SU-DHL-6 (cell line): ENCODE measurements around the gene HOXA1.

ENCODE experiments used
- H2AFZ ChIP-seq: fragments of 200-600 bp; sonication (generic); 2 replicates; pipeline ENCODE4 v1.6.1; 2014; ENCODE audit warnings: low read depth, mild to moderate bottlenecking, moderate library complexity, mixed read lengths, antibody characterized with exemption, low read length; ENCODE audit not compliant: severe bottlenecking
- H3F3A ChIP-seq: fragments of 200-600 bp; shearing (Covaris generic); 2 replicates; pipeline ENCODE4 v1.6.0; 2016; ENCODE audit warnings: antibody characterized with exemption, mild to moderate bottlenecking; ENCODE audit not compliant: insufficient read depth
- H3K27ac ChIP-seq: fragments of 200-600 bp; sonication (generic); 2 replicates; pipeline ENCODE4 v1.5.1; 2016; ENCODE audit warnings: low read depth, mild to moderate bottlenecking, low read length, moderate library complexity, mixed read lengths
- H3K27me3 ChIP-seq: fragments of 200-600 bp; sonication (generic), shearing (Covaris generic); 2 replicates; pipeline ENCODE4 v1.6.0; 2014; ENCODE audit warnings: mild to moderate bottlenecking, low read length
- H3K36me3 ChIP-seq: fragments of 200-600 bp; sonication (generic); 2 replicates; pipeline ENCODE4 v1.6.1; 2014; ENCODE audit warnings: mild to moderate bottlenecking, low read length, mixed read lengths
- H3K4me2 ChIP-seq: fragments of 300-600, 200-600 bp; shearing (Covaris generic), sonication (generic); 2 replicates; pipeline ENCODE4 v1.6.0; 2014; ENCODE audit warnings: low read length, low read depth, mild to moderate bottlenecking; ENCODE audit not compliant: poor library complexity, severe bottlenecking
- H3K4me3 ChIP-seq: fragments of 200-600 bp; sonication (generic); 2 replicates; pipeline ENCODE4 v1.5.1; 2014; ENCODE audit warnings: antibody characterized with exemption, low read length, mild to moderate bottlenecking, mixed read lengths; ENCODE audit not compliant: insufficient read depth, poor library complexity, severe bottlenecking
- H3K79me2 ChIP-seq: fragments of 200-600 bp; sonication (generic); 2 replicates; pipeline ENCODE4 v1.6.1; 2014; ENCODE audit warnings: mild to moderate bottlenecking, low read length, moderate library complexity; ENCODE audit not compliant: insufficient read depth
- H3K9ac ChIP-seq: fragments of 200-600 bp; sonication (generic); 2 replicates; pipeline ENCODE4 v1.7.0; 2014; ENCODE audit warnings: mild to moderate bottlenecking, low read length
- H3K9me2 ChIP-seq: fragments of 200-600 bp; sonication (generic); replicated peaks from 2 replicates; pipeline ENCODE4 v1.6.1; 2014; ENCODE audit warnings: low read length; ENCODE audit not compliant: insufficient read depth
- H3K9me3 ChIP-seq: fragments of 200-600 bp; sonication (generic); 2 replicates; pipeline ENCODE4 v1.6.1; 2014; ENCODE audit warnings: low read length, mixed read lengths; ENCODE audit not compliant: insufficient read depth
- H4K20me1 ChIP-seq: fragments of 200-600 bp; sonication (generic); 2 replicates; pipeline ENCODE4 v1.6.1; 2014; ENCODE audit warnings: low read depth, mild to moderate bottlenecking, antibody characterized with exemption, low read length, moderate library complexity, mixed read lengths
- EZH2phosphoT487 ChIP-seq: fragments of 200-600 bp; sonication (generic), shearing (Covaris generic); conservative IDR thresholded peaks from 2 replicates; pipeline ENCODE4 v1.6.1; 2018; ENCODE audit warnings: mild to moderate bottlenecking, antibody characterized with exemption, low read length, moderate library complexity, mixed read lengths
- TF ChIP-seq, protein P1 (sequence below): fragments of 200-600 bp; sonication (generic); IDR thresholded peaks from one replicate; pipeline ENCODE4 v1.5.1; 2017; ENCODE audit warnings: antibody characterized with exemption, mild to moderate bottlenecking, low read length, moderate library complexity; ENCODE audit not compliant: insufficient read depth, poor library complexity, severe bottlenecking

HOXA1 gene

DNA sequence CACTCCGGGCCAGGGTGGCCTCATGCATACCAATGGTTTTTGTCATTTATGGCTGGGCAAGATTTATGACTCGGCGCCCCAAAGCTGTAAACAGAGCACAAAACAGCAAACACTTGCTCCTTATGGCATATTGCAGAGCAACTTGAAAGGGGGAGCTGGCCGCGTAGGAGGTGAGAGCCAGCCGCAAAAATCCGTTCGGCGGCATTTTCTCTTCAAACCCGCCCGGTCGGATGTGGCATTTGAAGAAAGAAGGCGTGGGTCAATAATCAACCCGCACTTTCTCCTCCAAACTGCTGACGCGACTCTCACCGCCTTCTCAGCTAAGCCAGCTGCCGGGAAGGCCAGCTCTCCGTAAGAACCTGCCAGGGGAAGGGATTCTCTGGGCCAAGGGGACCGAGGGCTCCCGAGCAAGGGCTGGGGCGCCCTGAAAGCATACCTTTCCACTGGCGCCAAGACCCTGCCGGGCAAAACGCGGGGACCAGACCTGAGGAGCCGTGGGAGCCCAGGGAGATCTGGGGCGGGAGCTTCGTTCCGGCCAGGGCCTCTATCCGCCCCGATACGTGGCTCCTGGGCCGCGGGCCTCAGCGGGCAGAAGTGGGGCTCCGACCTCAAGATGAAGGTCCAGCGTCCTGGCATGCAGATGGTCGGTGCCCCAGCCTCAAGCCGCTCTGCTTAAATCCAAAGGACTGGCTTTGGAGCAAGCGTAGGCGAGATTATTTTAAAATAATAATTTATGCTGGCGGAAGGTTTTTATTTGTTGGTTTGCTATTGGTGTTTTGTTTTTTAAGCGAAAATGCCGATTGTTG is 19.6 kb upstream of the HOXA1 start:
- Histone ChIP-seq H4K20me1 (no peaks in the 10 kb centered on the region), H3K4me2 (no peak overlapping the region), H3K36me3 (no peaks in the 10 kb centered on the region), H3K9ac (no peak overlapping the region), H3K27me3 (no peaks in the 10 kb centered on the region), H3K79me2 (no peaks in the 10 kb centered on the region), H3K4me3 (no peak overlapping the region), H2AFZ (no peak overlapping the region), H3K9me2 (no peaks in the 10 kb centered on the region), H3K27ac (no peak overlapping the region), H3K9me3 (no peaks in the 10 kb centered on the region), H3F3A (no peaks in the 10 kb centered on the region)
- no peak for TF ChIP-seq EZH2phosphoT487
- TF ChIP-seq, protein P1, sequence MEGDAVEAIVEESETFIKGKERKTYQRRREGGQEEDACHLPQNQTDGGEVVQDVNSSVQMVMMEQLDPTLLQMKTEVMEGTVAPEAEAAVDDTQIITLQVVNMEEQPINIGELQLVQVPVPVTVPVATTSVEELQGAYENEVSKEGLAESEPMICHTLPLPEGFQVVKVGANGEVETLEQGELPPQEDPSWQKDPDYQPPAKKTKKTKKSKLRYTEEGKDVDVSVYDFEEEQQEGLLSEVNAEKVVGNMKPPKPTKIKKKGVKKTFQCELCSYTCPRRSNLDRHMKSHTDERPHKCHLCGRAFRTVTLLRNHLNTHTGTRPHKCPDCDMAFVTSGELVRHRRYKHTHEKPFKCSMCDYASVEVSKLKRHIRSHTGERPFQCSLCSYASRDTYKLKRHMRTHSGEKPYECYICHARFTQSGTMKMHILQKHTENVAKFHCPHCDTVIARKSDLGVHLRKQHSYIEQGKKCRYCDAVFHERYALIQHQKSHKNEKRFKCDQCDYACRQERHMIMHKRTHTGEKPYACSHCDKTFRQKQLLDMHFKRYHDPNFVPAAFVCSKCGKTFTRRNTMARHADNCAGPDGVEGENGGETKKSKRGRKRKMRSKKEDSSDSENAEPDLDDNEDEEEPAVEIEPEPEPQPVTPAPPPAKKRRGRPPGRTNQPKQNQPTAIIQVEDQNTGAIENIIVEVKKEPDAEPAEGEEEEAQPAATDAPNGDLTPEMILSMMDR: no peak

DNA sequence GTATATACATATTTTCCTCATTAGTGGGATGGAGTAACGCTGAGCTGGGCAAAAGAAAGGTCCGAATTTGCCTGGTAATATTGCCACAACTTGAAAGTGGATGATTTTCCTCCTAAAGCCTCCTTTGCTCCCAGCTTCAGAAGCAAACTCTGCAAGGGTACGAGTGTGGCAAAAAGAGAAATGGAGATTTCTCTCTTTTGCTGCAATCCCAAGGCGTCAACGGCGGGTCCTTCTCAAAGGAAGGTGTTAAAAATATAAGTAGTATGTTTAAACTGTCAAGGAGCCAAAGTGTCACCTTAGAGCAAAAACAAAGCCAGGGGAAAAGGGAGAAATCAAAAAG is 19.1 kb upstream of the HOXA1 start:
- Histone ChIP-seq H3K4me2 (no peak overlapping the region), H3F3A (no peaks in the 10 kb centered on the region), H3K36me3 (no peaks in the 10 kb centered on the region), H3K27me3 (no peaks in the 10 kb centered on the region), H3K9me3 (no peaks in the 10 kb centered on the region), H4K20me1 (no peaks in the 10 kb centered on the region), H2AFZ (no peak overlapping the region), H3K9me2 (no peaks in the 10 kb centered on the region), H3K79me2 (no peaks in the 10 kb centered on the region), H3K4me3 (no peak overlapping the region), H3K9ac (no peak overlapping the region), H3K27ac (no peak overlapping the region)
- no peak for TF ChIP-seq EZH2phosphoT487
- TF ChIP-seq, protein P1: no peak

DNA sequence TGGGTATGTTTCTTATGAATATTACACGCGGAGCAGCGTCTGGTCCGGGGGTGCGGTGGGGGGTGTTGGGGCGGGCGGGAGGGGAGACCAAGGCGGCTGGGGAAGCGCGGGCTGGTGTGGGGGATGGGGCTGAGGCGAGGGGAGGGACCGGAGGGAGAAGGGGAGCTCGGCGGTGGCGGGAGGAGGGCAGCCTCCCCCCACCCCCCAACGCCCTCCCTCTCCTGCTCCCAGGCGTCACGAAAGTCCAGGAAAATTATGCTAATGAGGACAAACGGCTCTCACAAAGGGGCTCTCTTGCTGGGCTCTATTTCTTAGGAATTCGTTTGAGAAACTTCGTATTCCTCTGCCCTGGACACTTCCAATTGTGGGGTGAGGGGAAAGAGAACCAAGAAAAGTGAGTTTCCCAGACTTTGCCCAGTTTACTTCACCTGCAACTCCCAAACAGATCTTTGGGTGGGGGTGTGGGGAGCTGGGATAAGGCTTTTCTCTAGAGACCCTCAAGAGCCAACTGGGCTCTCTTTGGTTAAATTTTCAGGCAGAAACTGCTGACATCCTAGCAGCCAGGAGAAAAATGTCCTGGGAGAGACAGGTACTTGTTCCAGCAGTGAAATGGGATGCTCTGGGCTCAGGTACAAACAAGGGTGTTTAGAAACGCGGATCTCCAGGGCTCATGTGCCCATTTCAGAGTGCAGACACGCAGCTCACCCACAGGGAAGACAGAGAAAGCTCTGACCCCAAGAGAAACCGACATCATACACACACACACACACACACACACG is 18.4 kb upstream of the HOXA1 start:
- H3K27ac ChIP-seq: no peak overlapping the region
- no peak overlapping the region for H3K4me2 ChIP-seq
- no peaks in the 10 kb centered on the region for H3F3A ChIP-seq
- no peaks in the 10 kb centered on the region for H3K9me2 ChIP-seq
- no peak for TF ChIP-seq EZH2phosphoT487
- TF ChIP-seq, protein P1: no peak
- H3K4me3 ChIP-seq: no peak overlapping the region
- no peak overlapping the region for H2AFZ ChIP-seq
- no peak overlapping the region for H3K9ac ChIP-seq
- H3K9me3 ChIP-seq: no peaks in the 10 kb centered on the region
- no peaks in the 10 kb centered on the region for H3K27me3 ChIP-seq
- no peaks in the 10 kb centered on the region for H4K20me1 ChIP-seq
- no peaks in the 10 kb centered on the region for H3K36me3 ChIP-seq
- no peaks in the 10 kb centered on the region for H3K79me2 ChIP-seq
